Smooth muscle cell of the brain vasculature (primary cell): Measurements from ENCODE around the gene AFF1.
A peak's percentile ranks its signal among the peaks of the same experiment; 100 is the strongest.
"Not testable (repeated sequence)": the region's sequence is repeated elsewhere in the genome, so short reads cannot be mapped to it uniquely, and the experiment has no call there.

ENCODE experiments used
- DNase-seq: peaks from one replicate; pipeline ENCODE4 v3.0.0-alpha.2; 2012; ENCODE audit warnings: low read depth, low spot score

Gene AFF1

DNA sequence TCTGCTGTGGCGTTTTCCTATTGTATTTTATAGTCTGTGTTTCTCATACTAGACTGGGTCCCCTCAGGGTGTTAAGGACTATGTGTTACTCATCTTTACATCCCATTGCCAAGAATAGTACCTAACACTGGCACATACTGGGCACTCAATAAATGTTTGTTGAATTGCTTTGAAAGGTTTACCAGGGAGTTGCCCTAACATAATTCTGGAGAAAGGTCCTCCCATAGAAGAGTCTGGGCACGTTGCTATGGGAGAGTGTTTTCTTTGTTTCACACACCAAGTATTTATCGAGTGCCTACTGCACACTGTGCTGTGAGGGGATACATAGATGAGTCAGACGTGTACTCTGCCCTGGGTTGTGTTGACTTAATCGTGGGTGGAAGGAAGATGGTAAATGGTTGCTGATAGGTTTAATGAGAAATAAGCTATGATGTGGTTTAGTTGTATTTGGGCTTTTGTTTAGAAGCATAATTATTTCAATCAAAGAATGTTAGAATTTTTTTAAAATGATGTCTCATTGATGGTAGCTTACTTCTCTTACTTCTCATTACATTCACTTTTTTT is 42.9 kb downstream of the AFF1 start:
- DNase-seq: peak; percentile 62

GRCh38 chr4:86978709-86979108 is 43.9 kb downstream of the AFF1 start:
- DNase-seq: no peak

DNA sequence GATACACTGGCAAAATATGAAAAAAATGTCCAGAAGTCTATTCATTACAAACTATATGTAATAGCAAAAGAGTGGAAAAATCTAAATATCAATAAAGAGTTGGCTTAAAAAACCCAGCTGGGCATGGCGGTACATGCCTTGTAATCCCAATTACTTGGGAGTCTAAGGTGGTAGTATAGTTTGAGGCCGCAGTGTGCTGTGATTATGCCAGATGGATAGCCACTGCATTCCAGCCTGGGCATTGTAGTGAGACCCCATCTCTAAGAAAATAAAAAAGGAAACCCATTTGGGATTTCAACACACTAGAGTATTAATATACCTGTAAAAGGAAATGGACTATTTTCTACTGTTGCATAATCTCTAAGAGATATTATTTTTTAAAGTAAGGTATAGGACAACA is 45.4 kb downstream of the AFF1 start:
- no peak for DNase-seq

DNA sequence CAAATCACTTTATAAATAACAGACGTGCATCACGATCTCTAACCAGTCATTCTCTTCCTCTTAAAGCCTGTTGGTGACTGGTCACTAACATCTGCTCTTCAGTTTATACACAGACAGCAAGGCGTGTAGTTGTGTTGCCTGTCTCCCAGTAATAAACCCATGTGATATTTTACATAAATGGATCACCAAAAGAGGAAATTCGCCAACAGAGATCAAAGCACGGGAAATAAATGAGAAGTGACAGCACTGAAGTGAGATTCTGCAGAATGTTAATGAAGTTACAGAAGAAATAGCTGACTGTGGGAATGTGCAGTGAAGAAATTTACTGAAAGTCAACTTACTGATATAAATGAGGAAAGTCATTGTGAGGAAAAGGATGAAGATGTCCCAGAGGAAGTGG is 47.0 kb downstream of the AFF1 start:
- DNase-seq: no peak

DNA sequence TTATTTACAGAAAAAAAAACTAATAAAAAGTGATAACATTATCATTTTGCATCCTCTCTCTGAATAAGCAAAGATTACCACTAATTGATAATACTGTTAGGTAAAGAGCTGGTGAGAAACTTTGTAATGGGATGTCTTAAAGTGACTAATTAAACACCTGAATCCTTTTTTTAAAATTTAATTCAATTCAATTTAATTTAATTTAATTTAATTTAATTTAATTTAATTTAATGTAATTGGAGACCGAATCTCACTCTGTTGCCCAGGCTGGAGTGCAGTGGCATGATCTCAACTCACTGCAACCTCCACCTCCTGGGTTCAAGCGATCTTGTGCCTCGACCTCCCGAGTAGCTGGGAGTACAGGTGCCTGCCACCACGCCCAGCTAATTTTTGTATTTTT is 51.0 kb downstream of the AFF1 start:
- not testable (repeated sequence) for DNase-seq

- DNase-seq: not testable (repeated sequence)
These were observed 54.8 kb downstream of the AFF1 start for GRCh38 chr4:86989658-86990057.

- DNase-seq: no peak
These were observed 55.7 kb downstream of the AFF1 start for GRCh38 chr4:86990510-86990909.

DNA sequence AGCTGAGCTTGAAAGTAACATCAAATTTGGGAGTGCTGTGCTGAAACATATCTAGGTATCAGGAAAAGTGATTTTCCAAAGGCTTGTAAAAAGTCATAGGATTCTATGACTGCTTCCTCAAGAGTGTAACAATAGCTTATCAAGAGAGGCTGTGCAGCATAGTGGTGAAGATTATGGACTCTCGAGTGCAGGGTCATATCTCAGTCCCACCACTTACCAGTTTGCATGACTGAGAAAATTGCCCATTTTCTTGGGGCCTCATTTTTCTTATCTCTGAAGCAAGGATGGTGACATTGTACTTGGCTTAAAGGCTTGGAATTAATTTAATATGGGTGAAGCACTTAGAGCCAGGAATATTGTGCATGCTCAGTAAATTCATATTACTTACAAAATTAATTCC is 57.2 kb downstream of the AFF1 start:
- DNase-seq: no peak

DNA sequence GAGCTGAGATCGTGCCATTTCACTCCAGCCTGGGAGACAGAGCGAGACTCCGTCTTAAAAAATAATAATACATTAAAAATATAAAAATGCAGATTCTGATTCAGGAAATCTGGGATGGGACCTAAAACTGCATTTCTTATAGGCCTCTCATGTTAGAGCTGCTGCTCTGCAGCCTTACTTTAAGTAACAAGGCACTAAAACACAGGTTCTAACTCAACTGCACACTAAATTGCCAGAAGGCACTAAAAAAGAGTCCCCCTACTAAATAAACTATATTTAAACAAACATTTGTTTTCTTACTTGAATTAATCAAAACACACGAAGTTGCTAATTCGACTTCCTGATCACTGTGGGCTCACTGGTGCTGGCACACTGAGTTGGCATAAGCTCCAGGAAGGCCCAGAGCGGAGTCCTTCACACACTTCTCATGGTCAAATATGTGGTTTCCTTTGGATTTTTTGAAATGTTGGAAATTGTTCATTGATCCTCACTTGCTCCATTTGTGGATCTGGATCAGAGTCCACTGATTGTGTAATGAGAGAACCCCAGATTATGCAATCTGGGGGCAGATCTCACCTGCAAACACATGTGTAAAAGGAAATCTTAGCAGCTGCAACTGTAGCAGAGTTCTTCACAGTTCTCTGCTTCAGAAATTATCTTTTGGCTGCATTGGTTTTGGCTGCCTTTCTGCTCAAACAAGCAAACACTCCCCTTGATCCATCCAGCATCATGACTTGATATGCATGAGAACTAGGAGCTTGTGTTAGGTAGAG is 59.3 kb downstream of the AFF1 start:
- DNase-seq: no peak

- DNase-seq: no peak
These were observed 59.9 kb downstream of the AFF1 start for GRCh38 chr4:86994686-86995085.

DNA sequence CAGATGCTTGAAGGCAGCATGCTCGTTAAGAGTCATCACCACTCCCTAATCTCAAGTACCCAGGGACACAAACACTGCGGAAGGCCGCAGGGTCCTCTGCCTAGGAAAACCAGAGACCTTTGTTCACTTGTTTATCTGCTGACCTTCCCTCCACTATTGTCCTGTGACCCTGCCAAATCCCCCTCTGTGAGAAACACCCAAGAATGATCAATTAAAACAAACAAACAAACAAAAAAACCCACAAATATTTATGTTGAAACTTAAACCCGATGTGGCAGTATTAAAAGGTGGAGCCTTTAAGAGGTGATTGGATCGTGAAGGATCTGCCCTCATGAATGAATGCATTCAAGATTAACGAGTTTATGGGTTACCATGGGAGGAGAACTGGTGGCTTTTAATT is 61.7 kb downstream of the AFF1 start:
- DNase-seq: not testable (repeated sequence)

GRCh38 chr4:86999136-86999643 is 64.4 kb downstream of the AFF1 start:
- DNase-seq: no peak

DNA sequence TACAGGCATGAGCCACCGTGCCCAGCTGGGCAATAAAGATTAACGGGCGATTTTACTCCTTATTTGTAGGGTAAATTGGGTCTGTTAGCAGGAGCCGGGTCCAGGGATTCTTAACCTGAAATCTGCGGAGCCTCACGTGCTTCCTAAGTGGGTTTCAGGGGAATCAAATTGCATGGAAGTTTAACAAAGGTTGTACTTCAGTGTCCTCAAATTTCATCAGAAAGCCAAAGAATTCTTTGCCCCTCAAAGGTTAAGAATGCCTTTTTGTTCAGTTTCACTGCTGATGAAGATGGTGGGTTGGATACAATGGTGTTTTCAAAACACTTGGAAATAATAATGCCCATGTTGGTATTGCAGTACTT is 67.9 kb downstream of the AFF1 start:
- DNase-seq: no peak

GRCh38 chr4:87003266-87003665 is 68.5 kb downstream of the AFF1 start:
- DNase-seq: no peak

GRCh38 chr4:87005369-87005689 is 70.5 kb downstream of the AFF1 start:
- no peak for DNase-seq

DNA sequence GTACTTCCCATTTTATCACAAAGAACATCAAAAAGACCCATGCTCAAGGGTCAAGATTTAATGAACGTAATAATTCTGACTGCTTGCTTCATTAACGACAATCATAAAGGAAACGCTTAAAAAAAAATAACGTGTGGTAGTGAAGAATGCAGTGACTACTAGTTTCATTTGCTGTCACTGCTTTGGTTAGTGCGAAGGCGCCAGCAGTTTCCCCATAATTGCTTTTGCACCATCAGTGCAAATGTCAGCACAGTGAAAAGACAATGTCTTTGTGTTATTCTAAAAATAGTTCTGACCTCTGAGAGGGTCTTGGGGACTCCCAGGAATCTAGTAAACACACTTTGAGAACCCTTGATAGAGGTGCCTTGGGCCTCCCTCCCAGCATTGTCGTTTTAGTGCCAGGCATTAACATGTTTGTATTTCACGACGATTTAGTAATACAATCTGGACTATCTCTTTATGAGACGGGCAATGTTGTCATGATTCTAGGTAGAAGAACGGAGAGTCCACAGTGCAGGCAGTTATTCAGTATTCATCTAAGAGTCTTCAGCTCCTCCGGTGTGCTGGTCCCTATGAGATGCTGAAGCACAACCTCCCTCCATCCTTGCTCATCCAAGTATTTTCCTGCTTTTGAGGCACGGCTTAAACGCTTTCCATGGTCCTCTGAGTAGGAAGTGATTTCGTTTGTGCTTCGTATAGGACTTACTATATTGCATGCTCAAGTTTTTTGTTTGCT is 71.0 kb downstream of the AFF1 start:
- DNase-seq: no peak

- DNase-seq: no peak
These were observed 71.5 kb downstream of the AFF1 start for GRCh38 chr4:87006426-87006675.

DNA sequence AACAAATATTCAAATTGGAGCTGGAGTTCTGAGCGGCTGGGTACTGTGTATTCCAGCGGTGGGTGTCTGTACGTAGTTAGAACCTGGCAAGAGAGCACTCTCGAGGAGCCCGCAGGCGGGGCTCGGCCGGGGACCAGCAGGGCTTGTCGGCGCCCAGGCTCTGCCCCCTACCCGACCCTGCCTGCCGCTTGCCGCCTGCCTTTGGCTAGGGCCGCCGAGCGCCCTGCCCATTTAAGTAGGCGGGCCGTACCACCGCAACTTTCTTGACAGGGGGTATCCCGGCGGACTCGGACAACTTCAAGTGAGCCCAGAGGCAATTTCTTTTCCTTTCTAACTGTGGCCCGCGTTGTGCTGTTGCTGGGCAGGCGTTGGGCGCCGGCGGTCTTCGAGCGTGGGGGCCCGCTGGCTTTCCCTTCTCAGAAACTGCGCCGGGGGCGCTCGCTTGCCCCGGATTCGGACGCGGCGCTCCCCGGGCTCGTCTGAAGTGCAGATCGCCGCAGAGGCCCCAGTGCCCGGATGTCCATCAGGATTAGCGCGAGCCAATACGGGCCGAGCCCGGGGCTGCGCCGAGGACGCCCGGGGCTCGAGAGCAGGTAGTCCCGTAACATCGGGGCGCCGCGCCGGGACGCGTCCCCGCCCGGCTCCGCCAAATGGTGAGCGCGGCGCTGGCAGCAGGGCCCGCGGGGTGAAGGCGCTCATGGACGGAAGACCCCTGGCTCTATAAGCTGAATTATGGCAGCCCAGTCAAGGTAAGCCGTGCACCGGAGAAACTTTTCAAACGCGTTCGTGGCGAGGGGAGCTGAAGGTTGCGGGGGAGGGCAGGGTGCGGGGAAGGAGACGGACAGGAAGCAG is 72.1 kb downstream of the AFF1 start:
- peak; percentile 90 for DNase-seq

DNA sequence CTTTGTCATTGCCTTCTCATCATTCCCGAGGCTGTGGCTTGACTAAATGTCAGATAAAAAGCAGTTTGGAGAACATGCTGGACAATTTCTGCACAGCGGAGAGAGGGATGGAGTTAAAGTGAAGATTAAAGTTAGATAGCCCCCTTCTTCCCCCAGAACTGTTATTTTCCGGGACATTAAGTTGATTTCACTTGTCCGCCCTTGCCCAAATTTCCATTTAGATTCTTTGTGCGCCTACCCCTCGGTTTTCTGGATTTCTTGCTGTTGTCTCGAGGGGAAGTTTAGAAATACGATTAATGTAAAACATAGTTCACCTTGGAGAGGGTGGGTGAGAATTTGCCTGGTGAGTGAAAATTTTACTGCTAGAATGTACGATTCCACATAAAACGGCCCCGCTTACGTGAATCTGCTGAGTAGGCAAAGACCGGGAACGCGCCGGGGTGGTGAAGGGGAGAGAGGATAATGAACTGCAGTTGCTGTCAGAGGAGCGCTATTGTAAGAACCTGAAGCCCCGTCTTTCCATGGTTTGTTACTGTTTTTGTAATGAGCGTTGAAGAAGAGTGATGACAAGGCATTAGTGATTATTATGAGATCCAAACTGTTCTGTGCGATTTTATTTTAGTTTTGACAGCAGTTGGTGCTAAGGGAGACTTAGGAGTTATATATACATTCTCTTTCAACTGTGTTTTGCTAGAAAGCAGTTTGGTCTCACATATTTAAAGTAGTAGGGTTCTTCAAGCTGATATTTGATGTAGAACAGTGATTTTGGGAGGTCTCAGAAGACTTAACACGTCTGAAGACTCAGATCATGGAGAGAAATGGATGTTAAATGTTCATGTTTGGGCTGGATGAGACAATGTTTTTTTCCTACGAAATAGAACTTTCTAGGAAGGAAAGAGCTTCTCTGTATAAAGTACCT is 73.0 kb downstream of the AFF1 start:
- no peak for DNase-seq

DNA sequence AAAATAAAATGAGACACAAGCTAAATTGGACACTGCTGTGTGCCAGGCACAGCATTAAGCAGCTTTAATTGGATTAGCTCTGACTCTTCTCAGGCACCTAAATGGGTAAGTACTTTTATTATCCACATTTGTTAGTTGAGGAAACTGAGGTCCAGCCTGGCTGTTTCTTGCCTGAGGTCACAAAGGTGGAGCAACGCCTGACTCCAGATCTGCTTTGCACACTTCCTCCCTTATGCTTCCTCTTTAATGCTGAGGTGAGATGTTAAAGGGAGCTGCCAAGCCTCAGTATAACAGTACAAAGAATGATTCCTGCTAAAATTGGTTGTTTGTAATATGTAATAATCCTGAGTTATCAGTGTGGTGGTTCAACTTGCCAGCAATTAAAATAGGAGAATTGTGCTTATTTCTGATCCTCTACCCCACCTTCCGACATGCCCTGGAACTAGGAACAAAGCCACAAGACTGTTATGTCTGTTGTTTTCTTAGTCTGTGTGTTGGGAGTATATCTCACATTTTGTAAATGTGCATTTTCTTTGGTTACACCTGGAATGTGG is 74.4 kb downstream of the AFF1 start:
- no peak for DNase-seq

DNA sequence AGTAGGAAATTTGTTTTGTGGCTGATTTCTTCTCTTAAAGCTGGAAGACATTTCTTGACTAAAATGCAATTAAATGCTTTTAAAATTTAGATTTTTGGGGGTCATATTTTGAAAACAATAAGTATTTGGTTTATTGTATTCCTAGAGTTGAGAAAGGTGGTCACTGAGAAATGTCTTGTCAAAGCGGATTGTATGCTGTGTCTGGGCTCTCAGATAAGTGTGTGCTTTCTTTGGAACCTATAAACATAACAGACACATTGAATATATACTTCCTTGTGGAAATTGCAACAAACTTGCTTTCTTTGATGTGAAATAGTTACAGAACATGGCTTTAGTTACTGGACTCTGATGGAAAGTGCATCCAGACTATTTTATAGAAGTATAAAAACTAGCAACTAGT is 75.4 kb downstream of the AFF1 start:
- no peak for DNase-seq
